Stimulated activated effector memory CD8-positive, alpha-beta T cell treated with anti-CD3 and anti-CD28 coated beads, Interleukin-12 subunit alpha, Interleukin-12 subunit beta, amount 100 ng/mL, for 72 hours (primary cell): ENCODE results near the gene KLRK1.
"Not testable (repeated sequence)": the region's sequence is repeated elsewhere in the genome, so short reads cannot be mapped to it uniquely, and the experiment has no call there.

Source experiments
- ATAC-seq: fragments of 150-1000 bp; cut with Tn5 transposase; 2 replicates; pipeline ENCODE4 v1.10.0; 2021
- DNase-seq, 2 donors: peaks; one replicate each; pipeline ENCODE4 v3.0.0; 2021 to 2022; ENCODE audit warnings: low spot score in 2 of 2
- H3K27ac Mint-ChIP-seq: one replicate; pipeline ENCODE4 v1.8.0; 2022; ENCODE audit warnings: mild to moderate bottlenecking, mixed read lengths
- H3K36me3 Mint-ChIP-seq: one replicate; pipeline ENCODE4 v1.8.0; 2022; ENCODE audit warnings: mild to moderate bottlenecking, mixed read lengths
- H3K4me1 Mint-ChIP-seq: one replicate; pipeline ENCODE4 v1.8.0; 2022; ENCODE audit warnings: mixed read lengths
- H3K4me3 Mint-ChIP-seq: one replicate; pipeline ENCODE4 v1.8.0; 2022; ENCODE audit warnings: mild to moderate bottlenecking, mixed read lengths
- H3K9me3 Mint-ChIP-seq: one replicate; pipeline ENCODE4 v1.8.0; 2022; ENCODE audit warnings: mixed read lengths

KLRK1 gene

DNA sequence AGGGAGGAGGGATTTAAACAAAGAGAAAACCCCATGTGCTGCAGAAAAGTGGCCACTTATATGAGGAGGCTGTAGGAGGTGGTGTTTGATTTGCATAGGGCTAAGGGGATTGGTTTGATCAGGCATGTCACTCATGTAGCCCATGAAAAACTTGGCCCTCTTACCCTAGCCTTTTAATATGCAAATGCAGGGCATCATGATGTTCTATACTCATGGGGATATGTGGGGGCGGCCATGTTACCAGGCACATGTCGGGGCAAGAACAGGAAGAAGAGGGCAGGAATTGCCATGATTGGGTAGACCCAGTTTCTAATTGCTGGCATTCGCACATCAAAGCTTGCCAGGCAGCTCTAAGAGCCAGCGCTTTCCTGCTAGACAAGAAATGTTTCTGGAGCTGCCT is 28.8 kb downstream of the KLRK1 start:
- Mint-ChIP-seq H3K4me1 (peaks cover 14% of the 10 kb centered on the region), H3K4me3 (no peak overlapping the region), H3K9me3 (no peaks in the 10 kb centered on the region), H3K36me3 (peaks cover 11% of the 10 kb centered on the region), H3K27ac (no peak overlapping the region)
- no peak for ATAC-seq
- DNase-seq = no peak

DNA sequence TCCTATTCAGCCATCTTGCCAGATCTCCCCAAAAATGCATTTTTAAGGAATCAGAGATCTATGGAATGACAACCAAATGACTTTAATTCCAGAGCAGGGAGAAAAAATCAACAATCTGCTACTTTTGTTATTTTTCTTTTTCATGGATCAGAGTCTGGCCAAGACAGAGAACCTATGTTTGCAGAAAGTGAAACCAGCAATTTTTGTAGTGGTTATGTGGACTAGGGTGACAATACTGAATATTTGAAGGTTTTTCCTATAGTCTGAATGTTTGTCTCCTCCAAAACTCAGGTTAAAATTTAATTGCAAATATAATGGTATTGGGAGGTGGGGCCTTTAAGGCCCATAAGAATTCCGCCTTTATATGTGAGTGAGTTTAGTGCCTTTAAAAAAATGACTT is 30.9 kb downstream of the KLRK1 start:
- Mint-ChIP-seq H3K9me3 (no peaks in the 10 kb centered on the region), H3K27ac (no peak overlapping the region), H3K36me3 (peaks cover 11% of the 10 kb centered on the region), H3K4me1 (peaks cover 14% of the 10 kb centered on the region), H3K4me3 (no peak overlapping the region)
- ATAC-seq (no peak), DNase-seq (no peak)

DNA sequence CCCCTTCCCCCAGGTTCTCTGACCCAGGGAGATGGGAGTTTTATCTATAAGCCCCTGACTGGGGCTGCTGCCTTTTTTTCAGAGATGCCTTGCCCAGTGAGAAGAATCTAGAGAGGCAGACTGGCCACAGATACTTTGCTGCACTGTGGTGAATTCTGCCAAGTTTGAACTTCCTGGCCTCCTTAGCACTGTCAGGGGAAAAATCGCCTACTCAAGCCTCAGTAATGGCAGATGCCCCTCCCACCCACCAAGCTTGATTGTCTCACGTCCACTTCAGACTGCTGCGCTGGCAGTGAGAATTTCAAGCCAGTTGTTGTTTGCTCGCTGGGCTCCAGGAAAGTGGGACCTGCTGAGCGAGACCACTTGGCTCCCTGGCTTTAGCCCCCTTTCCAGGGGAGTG is 31.7 kb downstream of the KLRK1 start:
- no peak for DNase-seq

DNA sequence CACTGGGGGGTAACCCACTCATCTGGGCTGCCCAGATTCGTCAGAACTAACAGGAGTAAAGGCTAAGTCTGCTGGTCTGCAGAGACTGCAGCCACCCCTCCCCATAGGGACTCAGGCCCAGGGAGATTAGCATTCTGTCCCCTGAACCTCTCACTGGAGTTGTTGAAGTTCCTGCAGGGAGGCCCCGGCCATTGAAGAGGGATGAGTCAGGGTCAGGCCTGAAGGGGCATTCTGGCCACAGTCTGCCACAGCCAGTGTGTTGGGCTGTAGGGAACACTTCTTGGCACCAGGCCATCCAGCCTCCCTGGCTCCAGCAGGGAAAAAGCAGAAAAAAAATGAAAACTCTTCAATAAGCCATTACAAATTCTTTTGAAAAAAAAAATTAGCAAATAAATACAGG is 35.3 kb downstream of the KLRK1 start:
- no peak overlapping the region for H3K27ac Mint-ChIP-seq
- H3K9me3 Mint-ChIP-seq = no peaks in the 10 kb centered on the region
- no peaks in the 10 kb centered on the region for H3K4me1 Mint-ChIP-seq
- no peak overlapping the region for H3K4me3 Mint-ChIP-seq
- DNase-seq = no peak
- no peak for ATAC-seq
- H3K36me3 Mint-ChIP-seq = no peaks in the 10 kb centered on the region

More for the DNA sequence above, 31.7 kb downstream of the KLRK1 start:
- Mint-ChIP-seq H3K9me3 (no peaks in the 10 kb centered on the region), H3K4me1 (peaks cover 14% of the 10 kb centered on the region), H3K36me3 (peaks cover 11% of the 10 kb centered on the region), H3K4me3 (no peak overlapping the region), H3K27ac (no peak overlapping the region)
- no peak for ATAC-seq

DNA sequence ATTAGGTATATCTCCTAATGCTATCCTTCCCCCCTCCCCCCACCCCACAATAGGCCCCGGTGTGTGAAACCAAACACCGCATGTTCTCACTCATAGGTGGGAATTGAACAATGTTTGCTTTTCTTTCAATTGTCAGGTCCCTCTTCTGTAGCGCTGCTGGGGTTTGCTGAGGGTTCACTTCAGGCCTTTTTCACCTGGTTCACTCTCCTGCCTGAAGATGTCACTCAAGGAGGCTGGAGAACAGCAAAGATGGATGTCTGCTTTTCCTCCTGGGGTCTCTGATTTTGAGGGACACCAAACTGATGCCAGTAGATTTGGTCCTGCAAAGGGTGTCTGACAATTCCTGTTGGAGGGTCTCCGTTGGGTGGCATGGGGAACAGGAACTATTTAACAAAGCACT is 35.8 kb downstream of the KLRK1 start:
- H3K9me3 Mint-ChIP-seq = no peaks in the 10 kb centered on the region
- H3K4me3 Mint-ChIP-seq = no peak overlapping the region
- H3K27ac Mint-ChIP-seq = no peak overlapping the region
- H3K4me1 Mint-ChIP-seq = no peaks in the 10 kb centered on the region
- H3K36me3 Mint-ChIP-seq = no peaks in the 10 kb centered on the region
- DNase-seq (no peak), ATAC-seq (no peak)

DNA sequence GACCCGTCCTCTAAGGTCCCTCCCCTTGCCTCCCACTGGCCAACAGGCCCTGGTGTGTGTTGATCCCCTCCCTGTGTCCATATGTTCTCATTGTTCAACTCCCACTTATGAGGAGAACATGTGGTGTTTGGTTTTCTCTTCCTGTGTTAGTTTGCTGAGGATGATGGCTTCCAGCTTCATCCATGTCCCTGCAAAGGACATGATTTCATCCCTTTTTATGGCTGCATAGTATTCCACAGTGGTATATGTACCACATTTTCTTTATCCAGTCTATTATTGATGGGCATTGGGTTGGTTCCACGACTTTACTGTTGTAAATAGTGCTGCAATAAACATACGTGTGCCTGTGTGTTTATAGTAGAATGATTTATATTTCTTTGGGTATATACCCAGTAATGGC is 38.4 kb downstream of the KLRK1 start:
- not testable (repeated sequence) for H3K9me3 Mint-ChIP-seq, ATAC-seq, H3K4me3 Mint-ChIP-seq

DNA sequence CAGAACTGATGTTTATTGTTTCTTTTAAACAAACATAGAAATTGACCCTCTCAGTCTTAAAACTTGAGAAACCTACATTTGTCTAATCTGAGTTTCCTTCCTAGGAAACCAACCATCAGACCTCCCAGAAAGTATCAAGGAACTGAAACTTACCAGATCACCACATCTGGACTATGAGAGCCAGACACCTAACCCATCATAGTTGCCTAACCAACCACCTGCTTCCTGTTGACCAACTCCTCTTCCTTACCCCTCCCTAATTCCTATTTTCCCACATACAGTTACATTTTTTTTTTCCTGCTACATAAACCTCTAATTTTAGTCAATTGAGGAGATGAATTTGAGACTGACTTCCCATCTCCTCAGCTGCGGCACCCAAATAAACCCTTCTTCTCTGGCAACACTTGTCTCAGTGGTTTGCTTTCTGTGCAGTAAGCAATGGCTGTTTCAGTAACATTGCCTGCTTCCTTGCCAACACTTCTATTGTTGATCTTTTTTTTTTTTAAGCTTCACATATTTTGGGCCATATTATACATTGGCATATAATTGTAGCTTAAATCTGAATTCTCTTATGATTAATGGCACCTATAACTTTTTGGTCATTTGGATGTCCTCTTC is 47.8 kb downstream of the KLRK1 start:
- peaks cover 15% of the 10 kb centered on the region for H3K4me1 Mint-ChIP-seq
- H3K4me3 Mint-ChIP-seq = no peak overlapping the region
- ATAC-seq (no peak), DNase-seq (no peak)
- H3K9me3 Mint-ChIP-seq = peaks cover 6% of the 10 kb centered on the region
- no peak overlapping the region for H3K27ac Mint-ChIP-seq
- no peaks in the 10 kb centered on the region for H3K36me3 Mint-ChIP-seq

More for the DNA sequence above, 38.4 kb downstream of the KLRK1 start:
- not testable (repeated sequence) for H3K27ac Mint-ChIP-seq, DNase-seq, H3K4me1 Mint-ChIP-seq, H3K36me3 Mint-ChIP-seq

DNA sequence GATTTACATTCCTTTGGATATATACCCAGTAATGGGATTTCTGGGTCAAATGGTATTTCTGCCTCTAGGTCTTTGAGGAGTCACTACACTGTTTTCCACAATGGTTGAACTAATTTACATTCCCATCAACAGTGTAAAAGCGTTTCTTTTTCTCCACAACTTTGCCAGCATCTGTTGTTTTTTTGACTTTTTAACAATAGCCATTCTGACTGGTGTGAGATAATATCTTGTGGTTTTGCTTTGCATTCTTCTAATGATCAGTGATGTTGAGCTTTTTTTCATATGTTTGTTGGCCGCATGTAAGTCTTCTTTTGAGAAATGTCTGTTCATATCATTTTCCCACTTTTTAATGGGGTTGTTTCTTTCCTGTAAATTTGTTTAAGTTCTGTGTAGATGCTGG is 48.9 kb downstream of the KLRK1 start:
- not testable (repeated sequence) for ATAC-seq, H3K36me3 Mint-ChIP-seq, H3K4me3 Mint-ChIP-seq, DNase-seq, H3K9me3 Mint-ChIP-seq, H3K27ac Mint-ChIP-seq
- H3K4me1 Mint-ChIP-seq = peaks cover 15% of the 10 kb centered on the region

DNA sequence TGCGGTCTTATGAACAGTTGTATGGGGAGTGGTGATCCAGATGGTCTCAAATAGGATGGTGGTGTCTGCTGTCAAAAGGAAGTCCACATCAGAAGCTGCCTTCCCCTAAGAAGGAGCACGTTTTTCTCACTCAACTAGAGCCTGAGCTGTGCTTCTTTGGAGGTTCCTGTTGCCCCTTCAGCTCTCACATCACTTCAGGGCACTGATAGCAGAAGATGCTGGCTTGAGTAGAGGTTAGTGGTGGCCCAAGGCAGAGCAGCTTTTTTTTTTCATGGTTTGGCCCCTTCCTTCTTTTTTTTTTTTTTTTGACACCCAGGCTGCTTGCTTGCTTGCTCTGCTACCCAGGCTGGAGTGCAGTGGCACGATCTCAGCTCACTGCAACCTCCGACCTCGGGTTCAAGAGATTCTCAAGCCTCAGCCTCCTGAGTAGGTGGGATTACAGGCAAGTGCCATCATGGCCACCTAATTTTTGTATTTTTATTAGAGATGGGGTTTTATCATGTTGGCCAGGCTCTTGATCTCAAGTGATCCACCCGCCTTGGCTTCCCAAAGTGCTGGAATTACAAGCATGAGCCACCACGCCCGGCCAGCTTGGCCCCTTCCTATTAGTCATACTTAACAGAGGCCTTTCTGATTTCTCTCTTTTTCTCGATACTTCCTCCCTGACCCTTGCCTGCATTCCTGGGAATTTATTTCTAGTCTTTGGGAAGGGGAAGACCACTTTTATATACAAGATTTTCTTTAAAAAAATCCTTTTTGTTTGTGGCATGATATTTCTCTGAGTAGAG is 50.6 kb downstream of the KLRK1 start:
- Mint-ChIP-seq H3K4me3 (no peak overlapping the region), H3K27ac (no peak overlapping the region), H3K9me3 (peaks cover 6% of the 10 kb centered on the region), H3K4me1 (peaks cover 22% of the 10 kb centered on the region), H3K36me3 (no peaks in the 10 kb centered on the region)
- no peak for DNase-seq
- no peak for ATAC-seq

DNA sequence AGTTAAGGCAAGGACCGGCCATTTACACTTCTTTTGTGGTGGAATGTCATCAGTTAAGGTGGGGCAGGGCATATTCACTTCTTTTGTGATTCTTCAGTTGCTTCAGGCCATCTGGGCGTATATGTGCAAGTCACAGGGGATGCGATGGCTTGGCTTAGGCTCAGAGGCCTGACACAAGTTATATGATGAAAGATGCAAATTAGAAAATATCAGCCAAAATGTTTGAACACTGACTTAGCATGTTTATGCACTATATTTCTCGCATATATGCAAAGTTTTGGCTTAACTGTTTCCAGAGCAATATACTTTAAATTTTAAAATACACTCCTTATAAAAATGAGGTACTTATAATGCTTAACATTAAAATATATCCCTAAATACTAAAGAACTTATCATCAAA is 51.4 kb downstream of the KLRK1 start:
- peaks cover 28% of the 10 kb centered on the region for H3K4me1 Mint-ChIP-seq
- not testable (repeated sequence) for ATAC-seq, H3K36me3 Mint-ChIP-seq, DNase-seq, H3K4me3 Mint-ChIP-seq, H3K27ac Mint-ChIP-seq, H3K9me3 Mint-ChIP-seq

DNA sequence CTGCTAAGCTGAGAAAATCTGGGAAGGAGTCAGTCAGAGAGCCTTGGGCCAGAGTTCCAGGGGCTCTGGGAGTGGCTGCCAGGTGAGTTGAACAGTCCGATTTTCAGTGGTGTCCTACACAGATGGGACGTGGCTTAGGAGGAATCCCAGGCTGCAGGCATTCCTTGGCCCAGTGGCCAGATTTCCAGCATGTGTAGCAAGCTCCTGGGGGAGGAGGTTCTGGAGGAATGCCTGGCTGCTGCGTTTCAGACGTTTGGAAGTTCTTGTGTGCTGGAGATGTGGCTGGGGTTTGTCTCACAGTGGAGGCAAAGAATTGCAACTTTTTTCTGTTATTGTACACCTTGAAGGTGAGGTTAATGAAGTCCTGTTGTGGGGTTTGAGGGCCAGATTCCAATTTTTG is 53.6 kb downstream of the KLRK1 start:
- H3K9me3 Mint-ChIP-seq, ATAC-seq, DNase-seq, H3K36me3 Mint-ChIP-seq, H3K4me3 Mint-ChIP-seq: not testable (repeated sequence)
- Mint-ChIP-seq H3K4me1 (peaks cover 33% of the 10 kb centered on the region), H3K27ac (peak overlapping the region; percentile 44)

DNA sequence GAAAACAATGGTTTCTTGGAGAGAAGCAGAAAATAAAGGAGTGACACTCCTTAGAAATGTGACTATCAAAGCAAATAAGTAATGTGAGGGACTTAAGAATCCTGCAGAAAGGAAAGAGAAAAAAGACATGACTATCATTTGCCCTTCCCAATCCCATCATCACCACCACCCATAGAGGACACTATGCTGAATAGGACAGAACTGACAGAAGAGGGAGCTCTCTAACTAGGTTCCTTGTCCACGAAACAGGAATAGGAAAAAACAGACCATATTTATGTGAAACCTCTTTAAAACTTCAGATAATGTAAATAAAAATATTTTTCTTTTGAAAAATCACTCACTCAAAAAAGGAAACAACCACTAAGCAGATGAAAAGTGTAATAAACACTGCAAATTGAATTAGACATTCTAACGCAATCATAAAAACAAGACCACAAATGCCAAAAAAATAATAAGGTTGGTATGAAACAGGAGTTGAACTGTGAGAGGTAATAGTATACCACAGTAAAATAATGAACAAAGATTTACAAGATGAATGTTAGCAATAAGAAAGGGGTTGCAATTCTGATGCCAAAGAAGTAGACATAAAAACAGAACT is 58.1 kb downstream of the KLRK1 start:
- DNase-seq (no peak), ATAC-seq (no peak)
- Mint-ChIP-seq H3K36me3 (peaks cover 15% of the 10 kb centered on the region), H3K9me3 (peaks cover 9% of the 10 kb centered on the region), H3K27ac (peak overlapping the region; percentile 6), H3K4me3 (no peak overlapping the region), H3K4me1 (peaks cover 36% of the 10 kb centered on the region)

DNA sequence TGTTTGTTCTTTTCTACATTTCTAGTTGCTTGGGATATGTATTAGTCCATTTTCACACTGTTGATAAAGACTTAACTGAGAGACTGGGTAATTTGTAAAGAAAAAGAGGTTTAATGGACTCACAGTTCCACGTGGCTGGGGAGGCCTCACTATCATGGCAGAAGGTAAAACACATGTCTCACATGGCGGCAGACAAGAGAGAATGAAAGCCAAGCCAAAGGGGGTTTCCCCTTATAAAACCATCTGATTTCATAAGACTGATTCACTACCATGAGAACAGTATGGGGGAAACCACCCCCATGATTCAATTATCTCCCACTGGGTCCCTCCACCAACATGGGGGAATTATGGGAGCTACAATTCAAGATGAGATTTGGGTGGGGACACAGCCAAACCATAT is 61.1 kb downstream of the KLRK1 start:
- ATAC-seq = peak; percentile 59

More for the DNA sequence above, 61.1 kb downstream of the KLRK1 start:
- H3K9me3 Mint-ChIP-seq, DNase-seq, H3K4me3 Mint-ChIP-seq: not testable (repeated sequence)
- peak overlapping the region; percentile 18 for H3K27ac Mint-ChIP-seq
- peaks cover 34% of the 10 kb centered on the region for H3K4me1 Mint-ChIP-seq
- H3K36me3 Mint-ChIP-seq = peaks cover 32% of the 10 kb centered on the region
